GM12878 (cell line): ENCODE results near the gene IL16. TPM values are rescaled to one million over a fixed set of nuclear protein-coding genes. Genes with fewer than 3 reads are reported as not detected.

Experiments used
- ATAC-seq: fragments of 200-7000 bp; cut with Tn5 transposase; 3 replicates; pipeline ENCODE4 v1.9.1; 2020; ENCODE audit warnings: mild to moderate bottlenecking, moderate library complexity
- BruUV-seq: library from RNA; stranded (reverse); fragments of 400-500 nt; replicated peaks from 2 replicates; lab custom pipeline; 2021; lab: Mats Ljungman, UMichigan
- CTCF ChIA-PET: fragments of 300-600 bp; sonication (Branson Sonifier 250); formaldehyde crosslinking; extraction: SDS; loops from one replicate; lab custom pipeline; 2021; ENCODE audit warnings: inconsistent platforms; lab: Yijun Ruan, JAX
- POLR2A ChIA-PET: fragments of 350-600 bp; formaldehyde crosslinking; extraction: SDS; loops from one replicate; lab custom pipeline; 2021; ENCODE audit warnings: inconsistent platforms; lab: Charles Lee
- RAD21 ChIA-PET: fragments of 300-600 bp; sonication (Branson Sonifier 250); formaldehyde crosslinking; loops from one replicate; lab custom pipeline; 2023; ENCODE audit warnings: antibody characterized with exemption; ENCODE audit not compliant: unreplicated experiment; lab: Charles Lee
- SMC1A ChIA-PET: fragments of 300-600 bp; sonication (Branson Sonifier 250); formaldehyde crosslinking; loops from one replicate; lab custom pipeline; 2023; ENCODE audit not compliant: unreplicated experiment, uncharacterized antibody; lab: Charles Lee
- DNase-seq: peaks from one replicate; pipeline ENCODE4 v3.0.0-alpha.2; 2011; ENCODE audit warnings: low read depth, low spot score
- FAIRE-seq: peaks from 3 replicates; lab custom pipeline; 2011; peaks lifted over from hg19 to GRCh38; lab: Jason Lieb, UNC
- H2AFZ ChIP-seq: 2 replicates; pipeline ENCODE4 v1.6.0; 2011; ENCODE audit warnings: low read depth, low read length, control low read depth; ENCODE audit not compliant: control insufficient read depth
- H3K27ac ChIP-seq: 2 replicates; pipeline ENCODE4 v1.5.1; 2011; ENCODE audit warnings: control low read depth; ENCODE audit not compliant: control insufficient read depth, insufficient read depth
- H3K27me3 ChIP-seq, 2 experiments: replicated peaks in 1 of 2; 2 replicates each; pipeline versions ENCODE4 v1.6.0 to v1.6.1; 2011; ENCODE audit warnings: low read length in 1 of 2; ENCODE audit not compliant: control insufficient read depth in 2 of 2, insufficient read depth in 2 of 2
- H3K36me3 ChIP-seq, 2 experiments: 2 replicates each; pipeline ENCODE4 v1.5.1; 2011; ENCODE audit warnings: low read length in 1 of 2; ENCODE audit not compliant: control insufficient read depth in 2 of 2, insufficient read depth in 2 of 2
- H3K4me1 ChIP-seq: 2 replicates; pipeline ENCODE4 v1.6.1; 2011; ENCODE audit warnings: mild to moderate bottlenecking, low read length, moderate library complexity, mixed read lengths; ENCODE audit not compliant: control insufficient read depth, insufficient read depth
- H3K4me2 ChIP-seq: 2 replicates; pipeline ENCODE4 v1.6.0; 2011; ENCODE audit warnings: control low read depth; ENCODE audit not compliant: control insufficient read depth, insufficient read depth
- H3K4me3 ChIP-seq: fragments of 200-600 bp; sonication (generic); 2 replicates; pipeline ENCODE4 v1.5.1; 2016
- H3K79me2 ChIP-seq: 2 replicates; pipeline ENCODE4 v1.6.0; 2011; ENCODE audit warnings: low read length; ENCODE audit not compliant: control insufficient read depth, insufficient read depth
- H3K9ac ChIP-seq: 2 replicates; pipeline ENCODE4 v1.8.0; 2011; ENCODE audit warnings: low read length, control low read depth, mixed read lengths; ENCODE audit not compliant: control insufficient read depth, insufficient read depth
- H3K9me3 ChIP-seq: replicated peaks from 3 replicates; pipeline ENCODE4 v1.5.1; 2011; ENCODE audit warnings: mild to moderate bottlenecking, low read length; ENCODE audit not compliant: control insufficient read depth, insufficient read depth
- H4K20me1 ChIP-seq: 2 replicates; pipeline ENCODE4 v1.6.0; 2011; ENCODE audit not compliant: control insufficient read depth, insufficient read depth
- ATF7 ChIP-seq: fragments of 450-650 bp; IDR thresholded peaks from 2 replicates; pipeline ENCODE4 v1.6.1; 2016; ENCODE audit warnings: low read depth, mild to moderate bottlenecking
- BHLHE40 ChIP-seq, 2 experiments: fragments of 450-650 bp in 1 of 2; IDR thresholded peaks; 2 replicates each; pipeline ENCODE4 v1.6.1; 2011 to 2017; ENCODE audit warnings: low read depth in 2 of 2, borderline replicate concordance in 1 of 2, improper control_type of control experiment in 1 of 2, low read length in 1 of 2, mild to moderate bottlenecking in 1 of 2
- BMI1 ChIP-seq: fragments of 450-650 bp; IDR thresholded peaks from 2 replicates; pipeline ENCODE4 v1.6.1; 2016; ENCODE audit warnings: mild to moderate bottlenecking, moderate library complexity, borderline replicate concordance
- EP300 ChIP-seq, 2 experiments: fragments of 150-350 bp in 1 of 2; IDR thresholded peaks; 2 replicates each; pipeline ENCODE4 v1.6.1; 2011 to 2012; ENCODE audit warnings: low read depth in 2 of 2, low read length in 2 of 2, borderline replicate concordance in 1 of 2, improper control_type of control experiment in 1 of 2, inconsistent platforms in 1 of 2; ENCODE audit not compliant: control insufficient read depth in 1 of 2
- MTA2 ChIP-seq: fragments of 450-650 bp; IDR thresholded peaks from 2 replicates; pipeline ENCODE4 v1.6.1; 2016; ENCODE audit warnings: low read depth, mild to moderate bottlenecking, moderate library complexity
- NFIC ChIP-seq: IDR thresholded peaks from 2 replicates; pipeline ENCODE4 v1.6.1; 2012; ENCODE audit warnings: low read depth, mild to moderate bottlenecking, inconsistent platforms, low read length, moderate library complexity
- POLR2A ChIP-seq: IDR thresholded peaks from 2 replicates; pipeline ENCODE4 v1.6.1; 2011; ENCODE audit warnings: low read depth, mild to moderate bottlenecking, low read length
- RBBP5 ChIP-seq: fragments of 200-600 bp; sonication (generic); conservative IDR thresholded peaks from 2 replicates; pipeline ENCODE4 v1.6.1; 2016
- SPI1 ChIP-seq: IDR thresholded peaks from 2 replicates; pipeline ENCODE4 v1.6.1; 2011; ENCODE audit warnings: low read depth, mild to moderate bottlenecking, low read length, moderate library complexity, borderline replicate concordance; ENCODE audit not compliant: insufficient read depth
- STAT3 ChIP-seq: IDR thresholded peaks from 2 replicates; pipeline ENCODE4 v1.6.1; 2011; ENCODE audit warnings: low read depth, low read length, improper control_type of control experiment
- TCF12 ChIP-seq: IDR thresholded peaks from 2 replicates; pipeline ENCODE4 v1.6.1; 2011; ENCODE audit warnings: low read depth, mild to moderate bottlenecking, low read length
- ZNF217 ChIP-seq: fragments of 450-650 bp; IDR thresholded peaks from 2 replicates; pipeline ENCODE4 v1.6.1; 2017; ENCODE audit warnings: antibody characterized with exemption, mild to moderate bottlenecking
- WGBS: methylation state at CpG from one replicate; pipeline ENCODE4 v1.1.6; 2016; ENCODE audit warnings: low lambda C conversion rate; ENCODE audit not compliant: insufficient replicate concordance, insufficient coverage; ENCODE audit errors: missing lambda C conversion rate; 5-methylcytosine and 5-hydroxymethylcytosine counted together
- in situ Hi-C: fragments of 300-500 bp; cut with MboI; formaldehyde crosslinking; loops from 9 replicates; pipeline ENCODE4 v1.14.3; 2018; ENCODE audit warnings: mixed read lengths
- intact Hi-C: fragments of 100-400 bp; cut with micrococcal nuclease; formaldehyde crosslinking; loops from one replicate; pipeline ENCODE4 v1.14.2; 2022; ENCODE audit not compliant: unreplicated experiment
- polyA plus RNA-seq, 11 experiments: library from polyadenylated mRNA; depleted of rRNA in 4 of 11; unstranded in 6 of 11; stranded (reverse) in 5 of 11; fragments of >200 nt; fragmentation: Nextera tagmentation in 4 of 11; fragmentation: Illumina TruSeq in 1 of 11; extraction: Ambion mirVana in 4 of 11; extraction: Trizol in 1 of 11; gene quantifications; 1 replicate in 1 of 11; 2 replicates in 10 of 11; pipeline versions ENCODE4 v1.2.1 to v1.2.3, GENCODE V29; 2011 to 2016; ENCODE audit warnings: inconsistent platforms in 2 of 11, missing spikeins in 2 of 11, low read depth in 1 of 11
- total RNA-seq, 4 experiments: library from RNA; depleted of rRNA in 3 of 4; stranded (reverse); fragments of >200 nt in 3 of 4; fragmentation: Illumina TruSeq in 1 of 4; extraction: Trizol in 1 of 4; gene quantifications; 2 replicates each; pipeline versions ENCODE4 v1.2.1 to v1.2.3, GENCODE V29; 2013 to 2021
- TF ChIP-seq, protein P1 (sequence below): fragments of 450-650 bp; IDR thresholded peaks from 2 replicates; pipeline ENCODE4 v1.6.1; 2017; ENCODE audit warnings: mild to moderate bottlenecking, low read depth, inconsistent platforms; ENCODE audit not compliant: poor library complexity, severe bottlenecking
- TF ChIP-seq, protein P2 (sequence below): fragments of 450-650 bp; IDR thresholded peaks from 2 replicates; pipeline ENCODE4 v1.6.1; 2016; ENCODE audit warnings: mild to moderate bottlenecking
- TF ChIP-seq, protein P3 (sequence below): fragments of 450-650 bp; IDR thresholded peaks from 2 replicates; pipeline ENCODE4 v1.6.1; 2014; ENCODE audit warnings: mild to moderate bottlenecking

IL16 gene
- total and polyA plus RNA-seq, 10 of the 15 experiments (the other 5 are each of a cell fraction or from before 2014, with no cell fraction given): 21.7 to 206 (median 44.5) TPM

DNA sequence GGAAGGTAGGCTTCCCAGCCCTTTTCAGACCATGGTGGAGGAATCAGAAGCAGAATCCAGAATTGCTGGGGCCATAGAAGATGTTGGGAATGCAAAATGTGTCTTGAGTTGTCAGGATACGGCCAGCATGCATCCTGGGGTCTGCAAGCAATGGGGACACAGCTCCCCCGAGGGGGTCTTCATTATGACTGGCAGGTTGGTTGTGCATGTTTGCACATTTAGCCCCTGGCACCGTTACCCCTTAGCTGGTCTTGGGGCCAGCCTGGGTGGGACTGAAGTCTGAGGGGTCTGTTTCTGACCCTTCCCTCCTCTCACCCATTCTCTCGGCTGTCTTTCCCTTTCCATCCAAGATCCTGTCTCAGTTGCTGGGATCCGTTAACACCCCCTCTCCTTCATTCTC lies 76.5 kb downstream of the IL16 start:
- in situ Hi-C loops (no loop called here), intact Hi-C loops (loop anchor here (10.0 kb wide), 1 partner anchor 202 kb away; no protein-coding TSS in a partner anchor)
- RAD21 ChIA-PET: interaction anchor here (3.2 to 7.4 kb wide), 3 partner anchors 20 to 127 kb away, joined by 32 to 137 read pairs (median 73); no protein-coding TSS in a partner anchor
- ATAC-seq: no peak
- H2AFZ ChIP-seq: no peak overlapping the region
- 21% methylated on average over 5 of the region's 5 CpGs for WGBS
- FAIRE-seq: no peak
- no peaks in the 10 kb centered on the region for H3K36me3 ChIP-seq
- BruUV-seq: no TSS peak
- SMC1A ChIA-PET: interaction anchor here (3.8 to 4.8 kb wide), 3 partner anchors 21 to 127 kb away, joined by 63 to 122 read pairs (median 109); no protein-coding TSS in a partner anchor
- no peak for DNase-seq
- no peaks in the 10 kb centered on the region for H3K79me2 ChIP-seq
- H3K4me1 ChIP-seq: peaks cover 12% of the 10 kb centered on the region
- H4K20me1 ChIP-seq: no peaks in the 10 kb centered on the region
- H3K9me3 ChIP-seq: peaks cover 5% of the 10 kb centered on the region
- H3K4me2 ChIP-seq: no peak overlapping the region
- H3K4me3 ChIP-seq: no peak overlapping the region
- no peak overlapping the region; the same call in 1 of the 2 replicates for H3K9ac ChIP-seq
- POLR2A ChIA-PET: interaction anchor here (0.5 to 0.6 kb wide), 2 partner anchors 773 to 897 kb away, joined by 5 to 12 read pairs; partner anchors contain the start of gene MEX3B
- no peak overlapping the region for H3K27ac ChIP-seq
- no peaks in the 10 kb centered on the region for H3K27me3 ChIP-seq
- CTCF ChIA-PET: interaction anchor here (0.8 to 11.0 kb wide), 5 partner anchors 62 to 908 kb away, joined by 3 to 242 read pairs (median 8); no protein-coding TSS in a partner anchor
- TF ChIP-seq, protein P1, sequence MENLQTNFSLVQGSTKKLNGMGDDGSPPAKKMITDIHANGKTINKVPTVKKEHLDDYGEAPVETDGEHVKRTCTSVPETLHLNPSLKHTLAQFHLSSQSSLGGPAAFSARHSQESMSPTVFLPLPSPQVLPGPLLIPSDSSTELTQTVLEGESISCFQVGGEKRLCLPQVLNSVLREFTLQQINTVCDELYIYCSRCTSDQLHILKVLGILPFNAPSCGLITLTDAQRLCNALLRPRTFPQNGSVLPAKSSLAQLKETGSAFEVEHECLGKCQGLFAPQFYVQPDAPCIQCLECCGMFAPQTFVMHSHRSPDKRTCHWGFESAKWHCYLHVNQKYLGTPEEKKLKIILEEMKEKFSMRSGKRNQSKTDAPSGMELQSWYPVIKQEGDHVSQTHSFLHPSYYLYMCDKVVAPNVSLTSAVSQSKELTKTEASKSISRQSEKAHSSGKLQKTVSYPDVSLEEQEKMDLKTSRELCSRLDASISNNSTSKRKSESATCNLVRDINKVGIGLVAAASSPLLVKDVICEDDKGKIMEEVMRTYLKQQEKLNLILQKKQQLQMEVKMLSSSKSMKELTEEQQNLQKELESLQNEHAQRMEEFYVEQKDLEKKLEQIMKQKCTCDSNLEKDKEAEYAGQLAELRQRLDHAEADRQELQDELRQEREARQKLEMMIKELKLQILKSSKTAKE: no peak
- TF ChIP-seq NFIC: no peak
- no peak for TF ChIP-seq EP300 (IDR thresholded peaks at IDR 0.05; ENCODE audit: borderline replicate concordance in 1 of 2, control insufficient read depth in 1 of 2, low read depth in 2 of 2, low read length in 2 of 2)
- no peak for TF ChIP-seq MTA2
- TF ChIP-seq, protein P2, sequence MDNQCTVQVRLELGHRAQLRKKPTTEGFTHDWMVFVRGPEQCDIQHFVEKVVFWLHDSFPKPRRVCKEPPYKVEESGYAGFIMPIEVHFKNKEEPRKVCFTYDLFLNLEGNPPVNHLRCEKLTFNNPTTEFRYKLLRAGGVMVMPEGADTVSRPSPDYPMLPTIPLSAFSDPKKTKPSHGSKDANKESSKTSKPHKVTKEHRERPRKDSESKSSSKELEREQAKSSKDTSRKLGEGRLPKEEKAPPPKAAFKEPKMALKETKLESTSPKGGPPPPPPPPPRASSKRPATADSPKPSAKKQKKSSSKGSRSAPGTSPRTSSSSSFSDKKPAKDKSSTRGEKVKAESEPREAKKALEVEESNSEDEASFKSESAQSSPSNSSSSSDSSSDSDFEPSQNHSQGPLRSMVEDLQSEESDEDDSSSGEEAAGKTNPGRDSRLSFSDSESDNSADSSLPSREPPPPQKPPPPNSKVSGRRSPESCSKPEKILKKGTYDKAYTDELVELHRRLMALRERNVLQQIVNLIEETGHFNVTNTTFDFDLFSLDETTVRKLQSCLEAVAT: no peak
- TF ChIP-seq ATF7: no peak
- TF ChIP-seq POLR2A: no peak
- no peak for TF ChIP-seq BMI1
- no peak for TF ChIP-seq BHLHE40 (IDR thresholded peaks at IDR 0.05; ENCODE audit: borderline replicate concordance in 1 of 2, low read depth in 2 of 2, low read length in 1 of 2)
- no peak for TF ChIP-seq ZNF217
- no peak for TF ChIP-seq RBBP5
- no peak for TF ChIP-seq STAT3
- TF ChIP-seq, protein P3, sequence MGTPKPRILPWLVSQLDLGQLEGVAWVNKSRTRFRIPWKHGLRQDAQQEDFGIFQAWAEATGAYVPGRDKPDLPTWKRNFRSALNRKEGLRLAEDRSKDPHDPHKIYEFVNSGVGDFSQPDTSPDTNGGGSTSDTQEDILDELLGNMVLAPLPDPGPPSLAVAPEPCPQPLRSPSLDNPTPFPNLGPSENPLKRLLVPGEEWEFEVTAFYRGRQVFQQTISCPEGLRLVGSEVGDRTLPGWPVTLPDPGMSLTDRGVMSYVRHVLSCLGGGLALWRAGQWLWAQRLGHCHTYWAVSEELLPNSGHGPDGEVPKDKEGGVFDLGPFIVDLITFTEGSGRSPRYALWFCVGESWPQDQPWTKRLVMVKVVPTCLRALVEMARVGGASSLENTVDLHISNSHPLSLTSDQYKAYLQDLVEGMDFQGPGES: no peak
- TF ChIP-seq TCF12: no peak
- TF ChIP-seq SPI1: no peak
